Kidney epithelial cell (primary cell): ENCODE measurements around the gene OBSCN. TPM values are rescaled to one million over a fixed set of nuclear protein-coding genes. Genes with fewer than 3 reads are reported as not detected.

Experiments used
- DNase-seq: peaks from one replicate; pipeline ENCODE4 v3.0.0-alpha.2; 2010; ENCODE audit warnings: low read depth
- H3K27me3 ChIP-seq: 2 replicates; pipeline ENCODE4 v1.6.0; 2011; ENCODE audit warnings: low read length; ENCODE audit not compliant: control insufficient read depth, insufficient read depth
- H3K36me3 ChIP-seq: 2 replicates; pipeline ENCODE4 v1.5.1; 2011; ENCODE audit warnings: low read length; ENCODE audit not compliant: control insufficient read depth, insufficient read depth
- H3K4me3 ChIP-seq: 2 replicates; pipeline ENCODE4 v1.5.1; 2011; ENCODE audit warnings: low read depth, mild to moderate bottlenecking, control low read depth, low read length
- CTCF ChIP-seq: IDR thresholded peaks from 2 replicates; pipeline ENCODE4 v1.5.1; 2011; ENCODE audit warnings: mild to moderate bottlenecking, moderate library complexity, low read length, control low read depth, inconsistent platforms; ENCODE audit not compliant: insufficient read depth, poor library complexity, severe bottlenecking
- total RNA-seq: library from RNA; depleted of rRNA; stranded (reverse); fragments of >200 nt; gene quantifications from 2 replicates; pipeline ENCODE4 v1.2.3, GENCODE V29; 2015

OBSCN gene
- total RNA-seq, 1 donor from 2014 or later, result 13.5 TPM

- peaks cover 28% of the 10 kb centered on the region for H3K27me3 ChIP-seq
- no peak overlapping the region for H3K4me3 ChIP-seq
- H3K36me3 ChIP-seq, result no peaks in the 10 kb centered on the region
- TF ChIP-seq CTCF, result no peak
- no peak for DNase-seq
These were observed 97.9 kb downstream of the OBSCN start for GRCh38 chr1:228305721-228306152.

GRCh38 chr1:228306275-228307217, 98.7 kb downstream of the OBSCN start:
- TF ChIP-seq CTCF, result no peak
- no peak for DNase-seq
- Histone ChIP-seq H3K27me3 (peaks cover 28% of the 10 kb centered on the region), H3K36me3 (no peaks in the 10 kb centered on the region), H3K4me3 (no peak overlapping the region)

GRCh38 chr1:228307218-228308023, 99.6 kb downstream of the OBSCN start:
- Histone ChIP-seq H3K4me3 (no peak overlapping the region), H3K36me3 (no peaks in the 10 kb centered on the region), H3K27me3 (peaks cover 28% of the 10 kb centered on the region)
- TF ChIP-seq CTCF, result no peak
- DNase-seq, result no peak

- no peak overlapping the region for H3K4me3 ChIP-seq
- no peaks in the 10 kb centered on the region for H3K36me3 ChIP-seq
- no peak for DNase-seq
- no peak for TF ChIP-seq CTCF
- peaks cover 28% of the 10 kb centered on the region for H3K27me3 ChIP-seq
These were observed 100.3 kb downstream of the OBSCN start for GRCh38 chr1:228308085-228308601.

GRCh38 chr1:228308628-228309325, 100.9 kb downstream of the OBSCN start:
- Histone ChIP-seq H3K36me3 (no peaks in the 10 kb centered on the region), H3K4me3 (no peak overlapping the region), H3K27me3 (peaks cover 28% of the 10 kb centered on the region)
- peak; percentile 8 for TF ChIP-seq CTCF
- no peak for DNase-seq
